WTC11 (cell line): ENCODE measurements around the gene CHN1. TPM values are rescaled to one million over a fixed set of nuclear protein-coding genes. Genes with fewer than 3 reads are reported as not detected.

Experiments used
- ATAC-seq: fragments of 200-7000 bp; cut with Tn5 transposase; 2 replicates; pipeline ENCODE4 v1.10.0; 2021; ENCODE audit warnings: mild to moderate bottlenecking, moderate library complexity
- CTCF ChIA-PET: fragments of 300-600 bp; sonication (Branson Sonifier 250); formaldehyde crosslinking; loops from one replicate; lab custom pipeline; 2021; ENCODE audit warnings: antibody characterized with exemption; lab: Charles Lee
- POLR2A ChIA-PET: fragments of 350-600 bp; sonication (Branson Sonifier 250); formaldehyde crosslinking; loops from one replicate; lab custom pipeline; 2021; ENCODE audit warnings: antibody characterized with exemption; lab: Charles Lee
- DNase-seq: peaks from one replicate; pipeline ENCODE4 v3.0.0; 2021; ENCODE audit warnings: low spot score
- H3K27ac Mint-ChIP-seq: 2 replicates; pipeline ENCODE4 v1.8.0; 2021; ENCODE audit warnings: mixed read lengths
- H3K27me3 Mint-ChIP-seq: 2 replicates; pipeline ENCODE4 v1.8.0; 2021; ENCODE audit warnings: low read depth, mild to moderate bottlenecking, moderate library complexity, mixed read lengths
- H3K36me3 Mint-ChIP-seq: 2 replicates; pipeline ENCODE4 v1.8.0; 2021; ENCODE audit warnings: mixed read lengths
- H3K4me1 Mint-ChIP-seq: 2 replicates; pipeline ENCODE4 v1.8.0; 2022; ENCODE audit warnings: mixed read lengths
- H3K4me3 Mint-ChIP-seq: 2 replicates; pipeline ENCODE4 v1.8.0; 2021; ENCODE audit warnings: mild to moderate bottlenecking, moderate library complexity, mixed read lengths
- H3K9me3 Mint-ChIP-seq: 2 replicates; pipeline ENCODE4 v1.8.0; 2021; ENCODE audit warnings: mixed read lengths
- AFF4 ChIP-seq: sonication (generic); formaldehyde crosslinking; IDR thresholded peaks from 2 replicates; pipeline ENCODE4 v1.8.1; 2023; ENCODE audit warnings: mild to moderate bottlenecking, missing genetic modification reagents, borderline replicate concordance
- CDX4 ChIP-seq: fragments of 250-450 bp; sonication (Bioruptor Pico); IDR thresholded peaks from 2 replicates; pipeline ENCODE4 v1.9.0; 2021; ENCODE audit warnings: moderate library complexity, mild to moderate bottlenecking, inconsistent platforms, borderline replicate concordance
- CTCF ChIP-seq: fragments of 200-600 bp; IDR thresholded peaks from 2 replicates; pipeline ENCODE4 v1.8.0; 2022; ENCODE audit warnings: antibody characterized with exemption
- E2F1 ChIP-seq: sonication (generic); formaldehyde crosslinking; IDR thresholded peaks from 2 replicates; pipeline ENCODE4 v1.8.0; 2022; ENCODE audit warnings: mild to moderate bottlenecking, missing genetic modification reagents
- EMX1 ChIP-seq: fragments of 250-450 bp; sonication (Bioruptor Pico); IDR thresholded peaks from 2 replicates; pipeline ENCODE4 v1.8.0; 2021; ENCODE audit warnings: mild to moderate bottlenecking
- FOXK1 ChIP-seq: sonication (generic); formaldehyde crosslinking; IDR thresholded peaks from 2 replicates; pipeline ENCODE4 v1.8.0; 2022; ENCODE audit warnings: mild to moderate bottlenecking, moderate library complexity, missing genetic modification reagents
- GABPB1 ChIP-seq: sonication (generic); formaldehyde crosslinking; IDR thresholded peaks from 2 replicates; pipeline ENCODE4 v1.8.1; 2023; ENCODE audit warnings: mild to moderate bottlenecking, missing genetic modification reagents
- GRHL2 ChIP-seq: fragments of 250-450 bp; sonication (Bioruptor Pico); IDR thresholded peaks from 2 replicates; pipeline ENCODE4 v1.8.0; 2022; ENCODE audit warnings: mild to moderate bottlenecking, moderate library complexity; ENCODE audit not compliant: insufficient replicate concordance, severe bottlenecking
- GTF2I ChIP-seq: fragments of 250-450 bp; sonication (Bioruptor Pico); conservative IDR thresholded peaks from 2 replicates; pipeline ENCODE4 v1.4.0; 2021; ENCODE audit warnings: mild to moderate bottlenecking
- IRF1 ChIP-seq: sonication (generic); formaldehyde crosslinking; IDR thresholded peaks from 2 replicates; pipeline ENCODE4 v1.8.0; 2023; ENCODE audit warnings: missing genetic modification reagents
- MAX ChIP-seq: sonication (generic); formaldehyde crosslinking; IDR thresholded peaks from 2 replicates; pipeline ENCODE4 v1.8.0; 2022; ENCODE audit warnings: mild to moderate bottlenecking, missing genetic modification reagents
- NFE2L1 ChIP-seq: sonication (generic); formaldehyde crosslinking; IDR thresholded peaks from 2 replicates; pipeline ENCODE4 v1.8.1; 2023; ENCODE audit warnings: missing genetic modification reagents
- NR1H2 ChIP-seq: sonication (generic); formaldehyde crosslinking; IDR thresholded peaks from 2 replicates; pipeline ENCODE4 v1.9.0; 2021; ENCODE audit warnings: mild to moderate bottlenecking, moderate library complexity, missing genetic modification reagents
- RORB ChIP-seq: fragments of 250-450 bp; sonication (Bioruptor Pico); IDR thresholded peaks from 2 replicates; pipeline ENCODE4 v1.9.0; 2021; ENCODE audit warnings: mild to moderate bottlenecking
- STAT6 ChIP-seq: sonication (generic); formaldehyde crosslinking; conservative IDR thresholded peaks from 2 replicates; pipeline ENCODE4 v1.8.1; 2023; ENCODE audit warnings: mild to moderate bottlenecking, low read depth, missing genetic modification reagents, moderate library complexity
- USF1 ChIP-seq: sonication (generic); formaldehyde crosslinking; IDR thresholded peaks from 2 replicates; pipeline ENCODE4 v1.8.0; 2022; ENCODE audit warnings: mild to moderate bottlenecking, missing genetic modification reagents
- ZBTB43 ChIP-seq: sonication (generic); formaldehyde crosslinking; IDR thresholded peaks from 2 replicates; pipeline ENCODE4 v1.8.1; 2023; ENCODE audit warnings: mild to moderate bottlenecking, missing genetic modification reagents
- ZNF138 ChIP-seq: sonication (generic); formaldehyde crosslinking; conservative IDR thresholded peaks from 2 replicates; pipeline ENCODE4 v1.8.1; 2022; ENCODE audit warnings: mild to moderate bottlenecking, moderate library complexity, missing genetic modification reagents
- ZNF416 ChIP-seq: fragments of 250-450 bp; sonication (Bioruptor Pico); IDR thresholded peaks from 2 replicates; pipeline ENCODE4 v1.9.0; 2021; ENCODE audit warnings: mild to moderate bottlenecking, inconsistent platforms
- ZNF425 ChIP-seq: fragments of 250-450 bp; sonication (Bioruptor Pico); conservative IDR thresholded peaks from 2 replicates; pipeline ENCODE4 v1.9.0; 2021; ENCODE audit warnings: mild to moderate bottlenecking
- total RNA-seq: library from RNA; stranded (reverse); gene quantifications from 3 replicates; pipeline ENCODE4 v1.2.3, GENCODE V29; 2021

Gene CHN1
- total RNA-seq, 1 experiment from 2014 or later = 30.0 TPM

GRCh38 chr2:174815526-174815925 lies 189.7 kb downstream of the CHN1 start:
- H3K9me3 Mint-ChIP-seq = peaks cover 4% of the 10 kb centered on the region; the same call in 1 of the 2 replicates
- no peak for TF ChIP-seq CDX4 (CRISPR knock-in tag)
- no peak for TF ChIP-seq USF1 (CRISPR knock-in tag)
- no peak for TF ChIP-seq ZNF416 (CRISPR knock-in tag)
- no peak for TF ChIP-seq STAT6 (CRISPR knock-in tag)
- TF ChIP-seq MAX (CRISPR knock-in tag) = no peak
- TF ChIP-seq NFE2L1 = no peak
- no peak for TF ChIP-seq AFF4 (CRISPR knock-in tag)
- TF ChIP-seq ZNF425 (CRISPR knock-in tag) = no peak
- no peak overlapping the region for H3K27ac Mint-ChIP-seq
- no peaks in the 10 kb centered on the region for H3K27me3 Mint-ChIP-seq
- CTCF ChIA-PET = interaction anchor here (1.0 to 1.1 kb wide), 2 partner anchors 39 to 66 kb away, joined by 3 to 4 read pairs; no protein-coding TSS in a partner anchor
- POLR2A ChIA-PET = no interaction called here
- H3K4me1 Mint-ChIP-seq = peaks cover 4% of the 10 kb centered on the region
- no peak for DNase-seq
- H3K36me3 Mint-ChIP-seq = peaks cover 11% of the 10 kb centered on the region
- no peak for ATAC-seq
- H3K4me3 Mint-ChIP-seq = no peak overlapping the region

GRCh38 chr2:174812037-174812436 lies 193.1 kb downstream of the CHN1 start:
- ChIA-PET CTCF (no interaction called here), POLR2A (no interaction called here)
- H3K9me3 Mint-ChIP-seq = no peaks in the 10 kb centered on the region
- H3K27ac Mint-ChIP-seq = no peak overlapping the region
- ATAC-seq = no peak
- no peaks in the 10 kb centered on the region for H3K27me3 Mint-ChIP-seq
- peaks cover 12% of the 10 kb centered on the region; the same call in 1 of the 2 replicates for H3K36me3 Mint-ChIP-seq
- peaks cover 7% of the 10 kb centered on the region for H3K4me1 Mint-ChIP-seq
- no peak for DNase-seq
- no peak overlapping the region for H3K4me3 Mint-ChIP-seq
- TF ChIP-seq FOXK1 (CRISPR knock-in tag) (no peak), EMX1 (CRISPR knock-in tag) (no peak), RORB (no peak), CTCF (no peak), E2F1 (CRISPR knock-in tag) (no peak), ZBTB43 (no peak), GTF2I (CRISPR knock-in tag) (no peak), IRF1 (no peak), GRHL2 (no peak), ZNF138 (CRISPR knock-in tag) (no peak), NR1H2 (CRISPR knock-in tag) (no peak), GABPB1 (CRISPR knock-in tag) (no peak)
